ENCODE results near the gene RBP3.

- no peak for TF ChIP-seq CTCF (IDR thresholded peaks at IDR 0.05)
- TF ChIP-seq POLR2A (IDR thresholded peaks at IDR 0.05) = no peak
- TF ChIP-seq EP300 (IDR thresholded peaks at IDR 0.05) = no peak
Measured at GRCh38 chr10:47303866-47304265, 44.3 kb upstream of the RBP3 start.

All from sigmoid colon (tissue), 4 donors.